Measurements from ENCODE around the gene INKA2. TPM values are rescaled to one million over a fixed set of nuclear protein-coding genes. Genes with fewer than 3 reads are reported as not detected.

The INKA2 gene
- total and polyA plus RNA-seq, 7 donors, result 1.2 to 5.4 (median 3.0) TPM

DNA sequence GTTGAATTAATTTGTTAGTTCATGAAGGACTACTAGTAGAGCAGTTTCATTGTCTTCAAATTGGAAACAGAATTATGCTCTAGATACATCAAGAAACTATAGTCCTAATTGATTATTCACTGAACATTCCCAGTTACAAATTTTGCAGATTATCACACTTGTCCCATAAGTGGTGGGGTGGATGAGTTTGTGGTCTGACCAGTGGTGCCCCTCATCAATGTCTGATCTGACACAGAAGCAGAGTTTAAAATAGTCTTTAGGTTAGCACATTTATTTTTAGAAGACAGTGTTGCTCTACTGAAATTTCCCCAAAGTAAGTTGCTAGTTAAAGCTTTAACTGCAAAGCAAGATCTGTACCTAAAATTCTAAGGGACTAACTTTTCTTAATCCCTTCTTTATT is 42.9 kb downstream of the INKA2 start:
- no peak overlapping the region for H3K4me3 ChIP-seq
- peaks cover 17 to 89% (median 34%) of the 10 kb centered on the region in 4 donors for H3K36me3 ChIP-seq
- peaks cover 0 to 30% (median 11%) of the 10 kb centered on the region in 4 donors for H3K4me1 ChIP-seq
- H3K27me3 ChIP-seq, result no peaks in the 10 kb centered on the region
- TF ChIP-seq POLR2A (IDR thresholded peaks at IDR 0.05) (no peak), EP300 (IDR thresholded peaks at IDR 0.05) (no peak), POLR2AphosphoS5 (IDR thresholded peaks at IDR 0.05) (no peak)
- TF ChIP-seq, protein P1, sequence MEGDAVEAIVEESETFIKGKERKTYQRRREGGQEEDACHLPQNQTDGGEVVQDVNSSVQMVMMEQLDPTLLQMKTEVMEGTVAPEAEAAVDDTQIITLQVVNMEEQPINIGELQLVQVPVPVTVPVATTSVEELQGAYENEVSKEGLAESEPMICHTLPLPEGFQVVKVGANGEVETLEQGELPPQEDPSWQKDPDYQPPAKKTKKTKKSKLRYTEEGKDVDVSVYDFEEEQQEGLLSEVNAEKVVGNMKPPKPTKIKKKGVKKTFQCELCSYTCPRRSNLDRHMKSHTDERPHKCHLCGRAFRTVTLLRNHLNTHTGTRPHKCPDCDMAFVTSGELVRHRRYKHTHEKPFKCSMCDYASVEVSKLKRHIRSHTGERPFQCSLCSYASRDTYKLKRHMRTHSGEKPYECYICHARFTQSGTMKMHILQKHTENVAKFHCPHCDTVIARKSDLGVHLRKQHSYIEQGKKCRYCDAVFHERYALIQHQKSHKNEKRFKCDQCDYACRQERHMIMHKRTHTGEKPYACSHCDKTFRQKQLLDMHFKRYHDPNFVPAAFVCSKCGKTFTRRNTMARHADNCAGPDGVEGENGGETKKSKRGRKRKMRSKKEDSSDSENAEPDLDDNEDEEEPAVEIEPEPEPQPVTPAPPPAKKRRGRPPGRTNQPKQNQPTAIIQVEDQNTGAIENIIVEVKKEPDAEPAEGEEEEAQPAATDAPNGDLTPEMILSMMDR (IDR thresholded peaks at IDR 0.05), result no peak
- H3K27ac ChIP-seq, result peak overlapping the region in 1 of 4 donors; percentile 7
- no peaks in the 10 kb centered on the region for H3K9me3 ChIP-seq
- intact Hi-C loops (cut with DNase I), result no loop called here
- DNase-seq, result no peak

DNA sequence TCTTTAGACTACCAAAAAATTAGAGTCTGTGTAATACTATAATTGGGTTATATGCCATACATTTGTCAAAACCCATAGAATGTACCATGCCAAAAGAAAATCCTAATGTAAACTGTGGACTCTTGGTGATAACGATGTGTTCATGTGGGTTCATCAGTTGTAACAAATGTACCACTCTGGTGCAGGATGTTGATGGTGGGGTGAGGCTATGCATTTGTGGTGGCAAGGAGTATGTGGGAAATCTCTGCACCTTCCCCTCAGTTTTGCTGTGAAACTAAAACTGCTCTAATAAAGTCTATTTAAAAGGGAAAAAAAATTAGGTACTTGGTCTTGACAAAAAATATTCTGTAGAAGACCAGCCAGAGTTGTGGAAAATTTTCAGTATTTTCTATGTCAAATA is 43.4 kb downstream of the INKA2 start:
- DNase-seq, result no peak
- intact Hi-C loops (cut with DNase I), result no loop called here
- peaks cover 16 to 85% (median 31%) of the 10 kb centered on the region in 4 donors for H3K36me3 ChIP-seq

DNA sequence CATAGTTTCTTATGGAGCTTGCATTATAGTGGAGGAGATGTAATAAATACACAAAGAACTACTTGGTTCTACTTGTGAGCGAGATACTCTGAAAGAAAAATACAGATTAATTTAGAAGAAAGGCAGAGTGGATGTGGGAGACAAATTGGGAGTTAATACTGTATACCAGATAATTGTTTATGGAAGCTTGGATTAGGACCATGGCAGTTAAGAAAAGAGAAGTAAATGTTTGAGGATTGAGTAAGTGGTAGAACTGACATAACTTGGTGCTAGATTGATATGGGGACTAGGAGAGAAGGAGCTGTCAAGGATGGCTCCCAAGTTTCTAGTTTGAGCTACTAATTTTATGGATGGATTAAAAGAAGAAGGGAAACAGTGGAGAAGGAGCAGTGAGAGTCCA is 47.3 kb downstream of the INKA2 start:
- WGBS, 2 donors, result 94 to 98% methylated on average over 1 of the region's 1 CpG
- TF ChIP-seq POLR2A (IDR thresholded peaks at IDR 0.05) (no peak), EP300 (IDR thresholded peaks at IDR 0.05) (no peak), POLR2AphosphoS5 (IDR thresholded peaks at IDR 0.05) (no peak)
- TF ChIP-seq, protein P1 (IDR thresholded peaks at IDR 0.05), result no peak
- no peak overlapping the region for H3K4me3 ChIP-seq
- H3K9me3 ChIP-seq, result no peaks in the 10 kb centered on the region
- peaks cover 0 to 45% (median 2%) of the 10 kb centered on the region in 4 donors for H3K36me3 ChIP-seq
- H3K4me1 ChIP-seq, result peaks cover 0 to 49% (median 31%) of the 10 kb centered on the region in 4 donors
- intact Hi-C loops (cut with DNase I), result no loop called here
- H3K27me3 ChIP-seq, result no peaks in the 10 kb centered on the region
- H3K27ac ChIP-seq, result peak overlapping the region in 3 of 4 donors; percentile 63 to 68 (median 65)
- no peak for DNase-seq

More for the DNA sequence above, 43.4 kb downstream of the INKA2 start:
- H3K4me1 ChIP-seq, result peaks cover 0 to 35% (median 16%) of the 10 kb centered on the region in 4 donors
- H3K9me3 ChIP-seq, result no peaks in the 10 kb centered on the region
- no peaks in the 10 kb centered on the region for H3K27me3 ChIP-seq
- H3K4me3 ChIP-seq, result no peak overlapping the region
- H3K27ac ChIP-seq, result peak overlapping the region in 1 of 4 donors; percentile 7
- TF ChIP-seq POLR2A (IDR thresholded peaks at IDR 0.05), result no peak
- TF ChIP-seq, protein P1 (IDR thresholded peaks at IDR 0.05), result no peak
- no peak for TF ChIP-seq POLR2AphosphoS5 (IDR thresholded peaks at IDR 0.05)
- TF ChIP-seq EP300 (IDR thresholded peaks at IDR 0.05), result no peak
- WGBS, 2 donors, result 64 to 75% methylated on average over 1 of the region's 1 CpG

DNA sequence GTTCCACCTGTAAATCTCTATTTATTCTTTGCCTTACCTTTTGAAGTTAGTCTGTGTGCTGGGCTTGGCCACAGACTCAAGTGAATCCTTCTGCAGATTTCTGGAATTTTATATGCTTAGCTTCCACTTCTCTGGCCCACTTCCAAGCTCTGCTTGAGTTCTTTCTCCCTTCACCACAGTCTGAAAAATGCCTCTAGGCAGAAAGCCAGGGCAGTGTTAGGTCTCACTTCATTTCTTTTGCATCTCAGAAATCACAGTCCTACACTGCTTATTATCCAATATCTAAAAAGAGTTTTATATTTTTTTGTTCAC is 48.9 kb downstream of the INKA2 start:
- H3K36me3 ChIP-seq, result peaks cover 0 to 35% (median 2%) of the 10 kb centered on the region in 4 donors
- DNase-seq, result peak; percentile 87
- H3K4me1 ChIP-seq, result peaks cover 0 to 45% (median 31%) of the 10 kb centered on the region in 4 donors
- no peaks in the 10 kb centered on the region for H3K9me3 ChIP-seq
- H3K4me3 ChIP-seq, result no peak overlapping the region
- peak overlapping the region; percentile 57 to 68 (median 64) for H3K27ac ChIP-seq
- intact Hi-C loops (cut with DNase I), result no loop called here
- H3K27me3 ChIP-seq, result no peaks in the 10 kb centered on the region
- TF ChIP-seq EP300 (IDR thresholded peaks at IDR 0.05), result no peak
- TF ChIP-seq, protein P1 (IDR thresholded peaks at IDR 0.05), result no peak
- no peak for TF ChIP-seq POLR2A (IDR thresholded peaks at IDR 0.05)
- TF ChIP-seq POLR2AphosphoS5 (IDR thresholded peaks at IDR 0.05), result peak in 2 of 4 donors; percentile 38

Small RNAs within 50 kb of the gene (small RNA-seq; reads per million reads assigned to genes)
- gene INKA2, result 0.18 to 0.58 (median 0.22) reads per million in 3 donors

Other genes starting within 250 kb of the INKA2 start
- gene ADORA3, start 235.8 kb downstream of the INKA2 start, total RNA-seq, result 10 to 100 TPM in 2 of 4 donors, 1 to 10 TPM in 2; 3.0 to 12.8 (median 10.4) TPM
- gene ADORA3, start 235.8 kb downstream of the INKA2 start, polyA plus RNA-seq, result 10 to 100 TPM in 1 of 3 donors, 1 to 10 TPM in 2; 3.0 to 20.6 (median 5.4) TPM
- 1 to 10 TPM; 1.9 to 7.5 (median 5.1) TPM for gene TMIGD3, start 235.8 kb downstream of the INKA2 start, total RNA-seq
- gene TMIGD3, start 235.8 kb downstream of the INKA2 start, polyA plus RNA-seq, result 10 to 100 TPM in 1 of 3 donors, 1 to 10 TPM in 2; 3.4 to 29.8 (median 6.6) TPM
- 100 to 1,000 TPM; 213 to 381 (median 301) TPM for gene RAP1A, start 119.6 kb downstream of the INKA2 start, total RNA-seq
- 100 to 1,000 TPM in 2 of 3 donors, 10 to 100 TPM in 1; 87.5 to 205 (median 178) TPM for gene RAP1A, start 119.6 kb downstream of the INKA2 start, polyA plus RNA-seq
- 10 to 100 TPM; 18.7 to 30.9 (median 22.9) TPM for gene DDX20, start 16.5 kb upstream of the INKA2 start, total RNA-seq
- 1 to 10 TPM; 2.3 to 6.1 (median 2.4) TPM for gene DDX20, start 16.5 kb upstream of the INKA2 start, polyA plus RNA-seq